Fibroblast of villous mesenchyme (primary cell): ENCODE data around the gene C5orf24. TPM values are rescaled to one million over a fixed set of nuclear protein-coding genes. Genes with fewer than 3 reads are reported as not detected.
"Not testable (repeated sequence)": the region's sequence is repeated elsewhere in the genome, so short reads cannot be mapped to it uniquely, and the experiment has no call there.

Experiments
- DNase-seq: peaks from one replicate; pipeline ENCODE4 v3.0.0-alpha.2; 2010; ENCODE audit warnings: low read depth
- H3K4me3 ChIP-seq: 2 replicates; pipeline ENCODE4 v1.5.1; 2011; ENCODE audit warnings: low read depth, mild to moderate bottlenecking, low read length
- CTCF ChIP-seq: IDR thresholded peaks from 2 replicates; pipeline ENCODE4 v1.5.1; 2012; ENCODE audit warnings: low read depth, mild to moderate bottlenecking, low read length; ENCODE audit not compliant: insufficient read depth
- total RNA-seq: library from RNA; depleted of rRNA; stranded (reverse); fragments of >200 nt; gene quantifications from 2 replicates; pipeline ENCODE4 v1.2.3, GENCODE V29; 2012

Gene C5orf24
- total RNA-seq, 1 donor: 59.6 TPM

- TF ChIP-seq CTCF: peak; percentile 63
- H3K4me3 ChIP-seq: no peak overlapping the region
These were observed 5.6 kb downstream of the C5orf24 start for GRCh38 chr5:134851307-134851923.

GRCh38 chr5:134856465-134856864 is 10.7 kb downstream of the C5orf24 start:
- not testable (repeated sequence) for DNase-seq, H3K4me3 ChIP-seq

More at GRCh38 chr5:134851307-134851923, 5.6 kb downstream of the C5orf24 start:
- DNase-seq: peak; percentile 37

GRCh38 chr5:134857401-134857800 is 11.6 kb downstream of the C5orf24 start:
- no peak for DNase-seq
- TF ChIP-seq CTCF: no peak
- H3K4me3 ChIP-seq: no peak overlapping the region

- TF ChIP-seq CTCF: no peak
- no peak for DNase-seq
- H3K4me3 ChIP-seq: no peak overlapping the region
These were observed 18.9 kb downstream of the C5orf24 start for GRCh38 chr5:134864707-134865106.

- no peak for TF ChIP-seq CTCF
- DNase-seq: no peak
- no peak overlapping the region for H3K4me3 ChIP-seq
These were observed 27.7 kb downstream of the C5orf24 start for GRCh38 chr5:134873494-134873893.

- DNase-seq: peak; percentile 89
- no peak for TF ChIP-seq CTCF
- H3K4me3 ChIP-seq: peak within 1 kb of the TSS; percentile 84
These were observed 28.4 kb downstream of the C5orf24 start, which contains the start of gene TXNDC15 for GRCh38 chr5:134873987-134874830. Gene TXNDC15 (plus strand): TSS chr5:134874371. CDS start chr5:134874428, 57 bp downstream.
